Progenitor cell of endocrine pancreas (in vitro differentiated cells): ENCODE results near the gene CTNNA2. TPM values are rescaled to one million over a fixed set of nuclear protein-coding genes. Genes with fewer than 3 reads are reported as not detected.

ENCODE experiments used
- DNase-seq: peaks from one replicate; pipeline ENCODE4 v3.0.0; 2021; ENCODE audit warnings: low spot score; ENCODE audit not compliant: unreplicated experiment
- H3K27ac Mint-ChIP-seq: 2 replicates; pipeline ENCODE4 v1.8.0; 2021; ENCODE audit warnings: mild to moderate bottlenecking, moderate library complexity, mixed read lengths
- H3K27me3 Mint-ChIP-seq: 2 replicates; pipeline ENCODE4 v1.8.0; 2021; ENCODE audit warnings: mixed read lengths
- H3K36me3 Mint-ChIP-seq: 2 replicates; pipeline ENCODE4 v1.8.0; 2022; ENCODE audit warnings: mixed read lengths; ENCODE audit not compliant: insufficient read depth
- H3K4me1 Mint-ChIP-seq: 2 replicates; pipeline ENCODE4 v1.8.0; 2021; ENCODE audit warnings: low read depth, mixed read lengths
- H3K4me3 Mint-ChIP-seq: 2 replicates; pipeline ENCODE4 v1.8.0; 2021; ENCODE audit warnings: low read depth, mild to moderate bottlenecking, moderate library complexity, mixed read lengths
- H3K9me3 Mint-ChIP-seq: 2 replicates; pipeline ENCODE4 v1.8.0; 2021; ENCODE audit warnings: low read depth, mixed read lengths
- total RNA-seq: library from RNA; stranded (reverse); gene quantifications from 2 replicates; pipeline ENCODE4 v1.2.1, GENCODE V29; 2021
- TF ChIP-seq, protein P1 (sequence below): fragments of 200-600 bp; sonication (generic); IDR thresholded peaks from one replicate; pipeline ENCODE4 v1.5.0; 2021; ENCODE audit warnings: antibody characterized with exemption, mild to moderate bottlenecking; ENCODE audit not compliant: unreplicated experiment

The CTNNA2 gene
- total RNA-seq, 1 donor from 2014 or later, result 10.2 TPM

DNA sequence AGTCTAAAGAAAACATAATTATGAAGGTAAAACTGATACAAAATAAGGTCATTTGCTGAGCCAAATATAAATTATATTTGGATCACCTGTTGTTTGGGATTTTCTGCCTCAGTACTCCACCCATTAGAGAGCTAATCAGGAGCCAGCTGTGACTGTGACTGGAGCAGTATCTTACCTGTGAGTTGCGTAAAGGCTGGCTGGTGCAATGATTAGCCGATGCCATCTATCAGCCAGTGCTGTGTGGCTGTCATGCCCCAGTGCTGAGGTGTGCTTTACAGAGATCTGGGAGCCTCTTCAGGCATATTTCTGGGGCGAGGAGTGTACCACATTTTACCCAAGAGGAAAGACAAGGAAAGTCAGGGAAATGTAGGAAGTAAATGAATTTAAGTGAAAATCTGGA is 599.9 kb downstream of the CTNNA2 start:
- Mint-ChIP-seq H3K27me3 (no peaks in the 10 kb centered on the region), H3K27ac (no peak overlapping the region), H3K4me1 (peaks cover 1% of the 10 kb centered on the region), H3K36me3 (no peaks in the 10 kb centered on the region), H3K4me3 (no peak overlapping the region), H3K9me3 (no peaks in the 10 kb centered on the region)
- no peak for DNase-seq
- TF ChIP-seq, protein P1, sequence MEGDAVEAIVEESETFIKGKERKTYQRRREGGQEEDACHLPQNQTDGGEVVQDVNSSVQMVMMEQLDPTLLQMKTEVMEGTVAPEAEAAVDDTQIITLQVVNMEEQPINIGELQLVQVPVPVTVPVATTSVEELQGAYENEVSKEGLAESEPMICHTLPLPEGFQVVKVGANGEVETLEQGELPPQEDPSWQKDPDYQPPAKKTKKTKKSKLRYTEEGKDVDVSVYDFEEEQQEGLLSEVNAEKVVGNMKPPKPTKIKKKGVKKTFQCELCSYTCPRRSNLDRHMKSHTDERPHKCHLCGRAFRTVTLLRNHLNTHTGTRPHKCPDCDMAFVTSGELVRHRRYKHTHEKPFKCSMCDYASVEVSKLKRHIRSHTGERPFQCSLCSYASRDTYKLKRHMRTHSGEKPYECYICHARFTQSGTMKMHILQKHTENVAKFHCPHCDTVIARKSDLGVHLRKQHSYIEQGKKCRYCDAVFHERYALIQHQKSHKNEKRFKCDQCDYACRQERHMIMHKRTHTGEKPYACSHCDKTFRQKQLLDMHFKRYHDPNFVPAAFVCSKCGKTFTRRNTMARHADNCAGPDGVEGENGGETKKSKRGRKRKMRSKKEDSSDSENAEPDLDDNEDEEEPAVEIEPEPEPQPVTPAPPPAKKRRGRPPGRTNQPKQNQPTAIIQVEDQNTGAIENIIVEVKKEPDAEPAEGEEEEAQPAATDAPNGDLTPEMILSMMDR, result no peak

GRCh38 chr2:80113399-80113798 is 600.5 kb downstream of the CTNNA2 start:
- no peaks in the 10 kb centered on the region for H3K9me3 Mint-ChIP-seq
- TF ChIP-seq, protein P1, result no peak

DNA sequence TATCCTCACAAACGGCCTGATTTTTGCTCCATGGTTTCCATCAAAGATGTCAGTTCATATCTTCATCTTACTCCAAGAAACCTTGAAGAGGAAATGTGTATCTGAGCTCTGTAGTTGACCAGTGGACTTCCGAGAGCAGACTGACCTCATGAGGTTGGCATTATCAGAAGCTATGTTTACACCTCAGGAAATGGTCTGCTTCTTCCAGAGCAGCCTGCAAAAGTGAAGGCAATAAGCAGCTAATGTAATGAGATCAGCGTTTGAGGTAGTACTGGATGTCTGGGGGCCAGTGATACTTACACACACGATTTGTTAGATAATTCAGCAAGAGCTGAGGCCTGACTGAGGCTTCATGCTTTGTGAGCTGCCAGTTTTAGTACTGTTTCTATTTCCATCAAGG is 602.0 kb downstream of the CTNNA2 start:
- no peak for DNase-seq
- H3K27me3 Mint-ChIP-seq, result no peaks in the 10 kb centered on the region
- TF ChIP-seq, protein P1, result no peak
- no peaks in the 10 kb centered on the region for H3K36me3 Mint-ChIP-seq
- H3K27ac Mint-ChIP-seq, result no peak overlapping the region
- peaks cover 1% of the 10 kb centered on the region for H3K4me1 Mint-ChIP-seq
- H3K4me3 Mint-ChIP-seq, result no peak overlapping the region
- no peaks in the 10 kb centered on the region for H3K9me3 Mint-ChIP-seq

More at GRCh38 chr2:80113399-80113798, 600.5 kb downstream of the CTNNA2 start:
- Mint-ChIP-seq H3K4me1 (peaks cover 1% of the 10 kb centered on the region), H3K4me3 (no peak overlapping the region), H3K27ac (no peak overlapping the region), H3K36me3 (no peaks in the 10 kb centered on the region), H3K27me3 (no peaks in the 10 kb centered on the region)
- DNase-seq, result no peak

GRCh38 chr2:80117401-80117800 is 604.5 kb downstream of the CTNNA2 start:
- Mint-ChIP-seq H3K4me3 (no peak overlapping the region), H3K36me3 (no peaks in the 10 kb centered on the region), H3K4me1 (peaks cover 1% of the 10 kb centered on the region), H3K27me3 (no peaks in the 10 kb centered on the region), H3K27ac (no peak overlapping the region), H3K9me3 (no peaks in the 10 kb centered on the region)
- DNase-seq, result no peak
- TF ChIP-seq, protein P1, result no peak

DNA sequence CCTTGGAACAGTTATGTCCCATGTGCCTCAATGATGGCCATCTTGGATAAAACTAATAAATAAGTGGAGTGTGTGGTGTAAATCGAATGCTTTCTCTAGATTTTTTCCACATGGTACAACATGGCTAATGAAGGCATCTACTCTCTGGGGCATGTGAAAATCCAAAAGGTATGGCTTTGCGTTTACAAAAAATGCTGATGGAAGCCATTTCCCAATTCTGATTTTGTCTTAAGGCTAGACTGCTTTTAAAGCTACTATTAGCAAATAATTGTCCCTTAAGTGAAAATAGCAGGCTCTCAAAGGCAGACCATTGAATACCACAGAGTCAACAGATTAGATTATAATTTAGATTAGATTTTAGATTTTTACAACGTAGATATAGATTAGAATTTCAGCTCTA is 608.0 kb downstream of the CTNNA2 start:
- H3K4me3 Mint-ChIP-seq, result no peak overlapping the region
- no peaks in the 10 kb centered on the region for H3K27me3 Mint-ChIP-seq
- no peak for DNase-seq
- no peaks in the 10 kb centered on the region for H3K4me1 Mint-ChIP-seq
- TF ChIP-seq, protein P1, result no peak
- H3K36me3 Mint-ChIP-seq, result no peaks in the 10 kb centered on the region
- no peak overlapping the region for H3K27ac Mint-ChIP-seq
- H3K9me3 Mint-ChIP-seq, result no peaks in the 10 kb centered on the region
